GM12878 (cell line): ENCODE measurements around the gene KCNAB3. TPM values are rescaled to one million over a fixed set of nuclear protein-coding genes. Genes with fewer than 3 reads are reported as not detected.

Source experiments
- ATAC-seq: fragments of 200-7000 bp; cut with Tn5 transposase; 3 replicates; pipeline ENCODE4 v1.9.1; 2020; ENCODE audit warnings: mild to moderate bottlenecking, moderate library complexity
- BruUV-seq: library from RNA; stranded (reverse); fragments of 400-500 nt; replicated peaks from 2 replicates; lab custom pipeline; 2021; lab: Mats Ljungman, UMichigan
- CTCF ChIA-PET: fragments of 300-600 bp; sonication (Branson Sonifier 250); formaldehyde crosslinking; extraction: SDS; loops from one replicate; lab custom pipeline; 2021; ENCODE audit warnings: inconsistent platforms; lab: Yijun Ruan, JAX
- POLR2A ChIA-PET: fragments of 350-600 bp; formaldehyde crosslinking; extraction: SDS; loops from one replicate; lab custom pipeline; 2021; ENCODE audit warnings: inconsistent platforms; lab: Charles Lee
- RAD21 ChIA-PET: fragments of 300-600 bp; sonication (Branson Sonifier 250); formaldehyde crosslinking; loops from one replicate; lab custom pipeline; 2023; ENCODE audit warnings: antibody characterized with exemption; ENCODE audit not compliant: unreplicated experiment; lab: Charles Lee
- SMC1A ChIA-PET: fragments of 300-600 bp; sonication (Branson Sonifier 250); formaldehyde crosslinking; loops from one replicate; lab custom pipeline; 2023; ENCODE audit not compliant: unreplicated experiment, uncharacterized antibody; lab: Charles Lee
- DNase-seq: peaks from one replicate; pipeline ENCODE4 v3.0.0-alpha.2; 2011; ENCODE audit warnings: low read depth, low spot score
- FAIRE-seq: peaks from 3 replicates; lab custom pipeline; 2011; peaks lifted over from hg19 to GRCh38; lab: Jason Lieb, UNC
- H2AFZ ChIP-seq: 2 replicates; pipeline ENCODE4 v1.6.0; 2011; ENCODE audit warnings: low read depth, low read length, control low read depth; ENCODE audit not compliant: control insufficient read depth
- H3K27ac ChIP-seq: 2 replicates; pipeline ENCODE4 v1.5.1; 2011; ENCODE audit warnings: control low read depth; ENCODE audit not compliant: control insufficient read depth, insufficient read depth
- H3K27me3 ChIP-seq, 2 experiments: replicated peaks in 1 of 2; 2 replicates each; pipeline versions ENCODE4 v1.6.0 to v1.6.1; 2011; ENCODE audit warnings: low read length in 1 of 2; ENCODE audit not compliant: control insufficient read depth in 2 of 2, insufficient read depth in 2 of 2
- H3K36me3 ChIP-seq, 2 experiments: 2 replicates each; pipeline ENCODE4 v1.5.1; 2011; ENCODE audit warnings: low read length in 1 of 2; ENCODE audit not compliant: control insufficient read depth in 2 of 2, insufficient read depth in 2 of 2
- H3K4me1 ChIP-seq: 2 replicates; pipeline ENCODE4 v1.6.1; 2011; ENCODE audit warnings: mild to moderate bottlenecking, low read length, moderate library complexity, mixed read lengths; ENCODE audit not compliant: control insufficient read depth, insufficient read depth
- H3K4me2 ChIP-seq: 2 replicates; pipeline ENCODE4 v1.6.0; 2011; ENCODE audit warnings: control low read depth; ENCODE audit not compliant: control insufficient read depth, insufficient read depth
- H3K4me3 ChIP-seq: fragments of 200-600 bp; sonication (generic); 2 replicates; pipeline ENCODE4 v1.5.1; 2016
- H3K79me2 ChIP-seq: 2 replicates; pipeline ENCODE4 v1.6.0; 2011; ENCODE audit warnings: low read length; ENCODE audit not compliant: control insufficient read depth, insufficient read depth
- H3K9ac ChIP-seq: 2 replicates; pipeline ENCODE4 v1.8.0; 2011; ENCODE audit warnings: low read length, control low read depth, mixed read lengths; ENCODE audit not compliant: control insufficient read depth, insufficient read depth
- H3K9me3 ChIP-seq: replicated peaks from 3 replicates; pipeline ENCODE4 v1.5.1; 2011; ENCODE audit warnings: mild to moderate bottlenecking, low read length; ENCODE audit not compliant: control insufficient read depth, insufficient read depth
- H4K20me1 ChIP-seq: 2 replicates; pipeline ENCODE4 v1.6.0; 2011; ENCODE audit not compliant: control insufficient read depth, insufficient read depth
- CBFB ChIP-seq: IDR thresholded peaks from 2 replicates; pipeline ENCODE4 v1.6.1; 2016; ENCODE audit warnings: antibody characterized with exemption, low read depth
- EED ChIP-seq: sonication (generic); IDR thresholded peaks from 2 replicates; pipeline ENCODE4 v1.6.1; 2016; ENCODE audit warnings: antibody characterized with exemption, low read depth
- HDAC6 ChIP-seq: fragments of 200-600 bp; sonication (generic); IDR thresholded peaks from one replicate; pipeline ENCODE4 v1.8.0; 2017; ENCODE audit warnings: antibody characterized with exemption; ENCODE audit not compliant: unreplicated experiment
- MTA2 ChIP-seq: fragments of 450-650 bp; IDR thresholded peaks from 2 replicates; pipeline ENCODE4 v1.6.1; 2016; ENCODE audit warnings: low read depth, mild to moderate bottlenecking, moderate library complexity
- NRF1 ChIP-seq: conservative IDR thresholded peaks from 2 replicates; pipeline ENCODE4 v1.6.1; 2011; ENCODE audit warnings: mild to moderate bottlenecking, low read depth, low read length, improper control_type of control experiment
- PKNOX1 ChIP-seq: fragments of 450-650 bp; IDR thresholded peaks from 2 replicates; pipeline ENCODE4 v1.6.1; 2016; ENCODE audit warnings: mild to moderate bottlenecking
- POLR2AphosphoS5 ChIP-seq: IDR thresholded peaks from 2 replicates; pipeline ENCODE4 v1.6.1; 2011; ENCODE audit warnings: mild to moderate bottlenecking, low read length, inconsistent platforms
- RB1 ChIP-seq: fragments of 450-650 bp; formaldehyde crosslinking; IDR thresholded peaks from 2 replicates; pipeline ENCODE4 v1.6.1; 2017; ENCODE audit warnings: mild to moderate bottlenecking, borderline replicate concordance
- RELB ChIP-seq: fragments of 450-650 bp; IDR thresholded peaks from 2 replicates; pipeline ENCODE4 v1.6.1; 2017; ENCODE audit warnings: low read depth, mild to moderate bottlenecking, moderate library complexity
- SUPT20H ChIP-seq: IDR thresholded peaks from 2 replicates; pipeline ENCODE4 v1.6.1; 2011; ENCODE audit warnings: low read depth, mild to moderate bottlenecking, low read length, moderate library complexity, borderline replicate concordance; ENCODE audit not compliant: control insufficient read depth
- ZBTB33 ChIP-seq: fragments of 450-650 bp; IDR thresholded peaks from 2 replicates; pipeline ENCODE4 v1.6.1; 2017; ENCODE audit warnings: mild to moderate bottlenecking
- ZNF274 ChIP-seq: IDR thresholded peaks from one replicate; pipeline ENCODE4 v1.8.0; 2011; ENCODE audit not compliant: insufficient read length, insufficient read depth
- WGBS: methylation state at CpG from one replicate; pipeline ENCODE4 v1.1.6; 2016; ENCODE audit warnings: low lambda C conversion rate; ENCODE audit not compliant: insufficient replicate concordance, insufficient coverage; ENCODE audit errors: missing lambda C conversion rate; 5-methylcytosine and 5-hydroxymethylcytosine counted together
- in situ Hi-C: fragments of 300-500 bp; cut with MboI; formaldehyde crosslinking; loops from 9 replicates; pipeline ENCODE4 v1.14.3; 2018; ENCODE audit warnings: mixed read lengths
- intact Hi-C: fragments of 100-400 bp; cut with micrococcal nuclease; formaldehyde crosslinking; loops from one replicate; pipeline ENCODE4 v1.14.2; 2022; ENCODE audit not compliant: unreplicated experiment
- polyA plus RNA-seq, 11 experiments: library from polyadenylated mRNA; depleted of rRNA in 4 of 11; unstranded in 6 of 11; stranded (reverse) in 5 of 11; fragments of >200 nt; fragmentation: Nextera tagmentation in 4 of 11; fragmentation: Illumina TruSeq in 1 of 11; extraction: Ambion mirVana in 4 of 11; extraction: Trizol in 1 of 11; gene quantifications; 1 replicate in 1 of 11; 2 replicates in 10 of 11; pipeline versions ENCODE4 v1.2.1 to v1.2.3, GENCODE V29; 2011 to 2016; ENCODE audit warnings: inconsistent platforms in 2 of 11, missing spikeins in 2 of 11, low read depth in 1 of 11
- total RNA-seq, 4 experiments: library from RNA; depleted of rRNA in 3 of 4; stranded (reverse); fragments of >200 nt in 3 of 4; fragmentation: Illumina TruSeq in 1 of 4; extraction: Trizol in 1 of 4; gene quantifications; 2 replicates each; pipeline versions ENCODE4 v1.2.1 to v1.2.3, GENCODE V29; 2013 to 2021
- TF ChIP-seq, protein P1 (sequence below): IDR thresholded peaks from 2 replicates; pipeline ENCODE4 v1.6.1; 2011; ENCODE audit warnings: low read depth, mild to moderate bottlenecking, low read length, moderate library complexity, borderline replicate concordance; ENCODE audit errors: extremely low read depth

KCNAB3 gene
- total and polyA plus RNA-seq, 10 of the 15 experiments (the other 5 are each of a cell fraction or from before 2014, with no cell fraction given): 0.22 to 7.9 (median 1.8) TPM

DNA sequence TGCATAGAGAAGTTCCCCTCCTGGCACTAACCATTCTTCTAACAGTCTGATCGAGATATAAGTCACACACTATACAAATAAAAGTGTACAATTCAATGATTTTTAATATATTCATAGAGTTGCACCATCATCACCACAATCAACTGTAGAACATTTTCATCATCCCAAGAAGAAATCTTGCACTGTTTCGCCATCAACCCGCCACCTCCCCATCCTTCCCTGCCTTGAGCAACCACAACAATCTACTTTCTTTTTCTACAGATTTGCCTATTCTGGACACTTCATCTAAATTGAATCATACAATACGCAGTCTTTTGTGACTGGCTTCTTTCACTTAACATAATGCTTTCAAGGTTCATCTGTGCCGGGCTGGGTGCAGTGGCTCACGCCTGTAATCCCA is 39.8 kb upstream of the KCNAB3 start (continued):
- TF ChIP-seq ZBTB33: no peak

DNA sequence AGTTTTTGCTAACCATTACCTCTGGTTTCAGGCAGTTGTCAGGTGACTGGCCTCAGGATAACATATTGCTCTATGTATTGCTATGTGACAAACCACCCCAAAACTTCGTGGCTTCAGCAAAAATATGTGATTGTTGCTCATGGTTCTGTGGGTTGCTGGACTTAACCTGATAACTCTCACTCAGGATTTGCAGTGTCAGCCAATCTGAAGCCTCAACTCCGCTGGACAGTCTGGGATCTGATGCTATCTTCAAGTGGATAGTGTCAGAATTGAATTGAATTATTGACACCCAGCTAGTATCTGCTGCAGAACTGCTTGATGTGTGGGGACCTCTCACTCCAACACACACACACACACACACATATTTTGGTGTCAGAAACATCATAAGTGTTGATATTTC is 38.1 kb upstream of the KCNAB3 start:
- intact Hi-C loops: no loop called here
- no peak for ATAC-seq
- no peaks in the 10 kb centered on the region for H3K27me3 ChIP-seq
- no peaks in the 10 kb centered on the region for H3K4me1 ChIP-seq
- TF ChIP-seq, protein P1, sequence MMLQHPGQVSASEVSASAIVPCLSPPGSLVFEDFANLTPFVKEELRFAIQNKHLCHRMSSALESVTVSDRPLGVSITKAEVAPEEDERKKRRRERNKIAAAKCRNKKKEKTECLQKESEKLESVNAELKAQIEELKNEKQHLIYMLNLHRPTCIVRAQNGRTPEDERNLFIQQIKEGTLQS: no peak
- TF ChIP-seq MTA2: no peak
- TF ChIP-seq SUPT20H: no peak
- TF ChIP-seq POLR2AphosphoS5: no peak
- no peak for TF ChIP-seq NRF1
- TF ChIP-seq ZNF274: no peak
- TF ChIP-seq CBFB: no peak
- TF ChIP-seq PKNOX1: no peak
- no peak for TF ChIP-seq RELB
- no peak for TF ChIP-seq HDAC6
- no peak for TF ChIP-seq RB1
- no peak for TF ChIP-seq EED
- TF ChIP-seq, all 136 proteins: peak for 0
- FAIRE-seq (no peak), DNase-seq (no peak)
- ChIA-PET RAD21 (no interaction called here), CTCF (no interaction called here), SMC1A (no interaction called here), POLR2A (no interaction called here)
- in situ Hi-C loops: no loop called here
- WGBS: 13% methylated on average over 2 of the region's 2 CpGs
- Histone ChIP-seq H3K36me3 (no peaks in the 10 kb centered on the region), H3K4me3 (no peak overlapping the region), H3K4me2 (no peak overlapping the region), H3K79me2 (no peaks in the 10 kb centered on the region), H3K9ac (no peak overlapping the region), H3K9me3 (no peaks in the 10 kb centered on the region), H4K20me1 (no peaks in the 10 kb centered on the region), H3K27ac (no peak overlapping the region), H2AFZ (no peak overlapping the region)
- BruUV-seq: no TSS peak
